Esophagus squamous epithelium (tissue), 5 donors: Measurements from ENCODE around the gene ZNF384. TPM values are rescaled to one million over a fixed set of nuclear protein-coding genes. Genes with fewer than 3 reads are reported as not detected.

Source experiments
- DNase-seq: peaks from one replicate; lab custom pipeline; 2025; lab: John Stamatoyannopoulos, UW
- H3K27ac ChIP-seq, 4 donors: fragments of 200-600 bp; sonication (generic); one replicate each; pipeline ENCODE4 v1.5.1; 2016 to 2019; ENCODE audit warnings: mild to moderate bottlenecking in 1 of 4
- H3K27me3 ChIP-seq, 4 donors: fragments of 200-600 bp; sonication (generic); 1 replicate in 3 of 4; 2 replicates in 1 of 4; pipeline versions ENCODE4 v1.5.1 to v1.6.0; 2017 to 2021; ENCODE audit warnings: antibody characterized with exemption in 1 of 4
- H3K36me3 ChIP-seq, 3 donors: fragments of 200-600 bp; sonication (generic); one replicate each; pipeline ENCODE4 v1.5.1; 2016 to 2019
- H3K4me1 ChIP-seq, 3 donors: fragments of 200-600 bp; sonication (generic); one replicate each; pipeline ENCODE4 v1.5.1; 2017 to 2019
- H3K4me3 ChIP-seq, 4 donors: fragments of 200-600 bp; sonication (generic); 1 replicate in 3 of 4; 2 replicates in 1 of 4; pipeline ENCODE4 v1.5.1; 2016 to 2019; ENCODE audit warnings: mild to moderate bottlenecking in 2 of 4, moderate library complexity in 1 of 4
- H3K9me3 ChIP-seq, 3 donors: fragments of 200-600 bp; sonication (generic); one replicate each; pipeline ENCODE4 v1.5.1; 2016 to 2019
- POLR2A ChIP-seq, 4 donors: fragments of 450-650 bp; IDR thresholded peaks; one replicate each; pipeline ENCODE4 v1.6.1; 2017; ENCODE audit warnings: antibody characterized with exemption in 4 of 4, mild to moderate bottlenecking in 4 of 4, moderate library complexity in 3 of 4
- WGBS, 2 donors: methylation state at CpG; one replicate each; pipeline ENCODE4 v1.1.5; 2018; 5-methylcytosine and 5-hydroxymethylcytosine counted together
- intact Hi-C: fragments of 100-400 bp; cut with DNase I; formaldehyde crosslinking; loops from one replicate; pipeline ENCODE4 v1.15.0; 2022
- total RNA-seq, 4 donors: library from RNA; depleted of rRNA; stranded (reverse); fragments of >200 nt; gene quantifications; one replicate each; pipeline ENCODE4 v1.1.0, GENCODE V29; 2016
- TF ChIP-seq, protein P1 (sequence below), 6 experiments: fragments of 450-650 bp in 4 of 6; fragments of 200-600 bp in 2 of 6; sonication (generic) in 2 of 6; IDR thresholded peaks; one replicate each; pipeline ENCODE4 v1.5.1; 2016 to 2019; ENCODE audit warnings: antibody characterized with exemption in 6 of 6, mild to moderate bottlenecking in 4 of 6, moderate library complexity in 4 of 6
- donor health status: DM: yes; HTN: yes; CAD: no.

ZNF384 gene
- total RNA-seq, 4 donors from 2014 or later: 19.6 to 36.2 (median 26.8) TPM

- TF ChIP-seq, protein P1, sequence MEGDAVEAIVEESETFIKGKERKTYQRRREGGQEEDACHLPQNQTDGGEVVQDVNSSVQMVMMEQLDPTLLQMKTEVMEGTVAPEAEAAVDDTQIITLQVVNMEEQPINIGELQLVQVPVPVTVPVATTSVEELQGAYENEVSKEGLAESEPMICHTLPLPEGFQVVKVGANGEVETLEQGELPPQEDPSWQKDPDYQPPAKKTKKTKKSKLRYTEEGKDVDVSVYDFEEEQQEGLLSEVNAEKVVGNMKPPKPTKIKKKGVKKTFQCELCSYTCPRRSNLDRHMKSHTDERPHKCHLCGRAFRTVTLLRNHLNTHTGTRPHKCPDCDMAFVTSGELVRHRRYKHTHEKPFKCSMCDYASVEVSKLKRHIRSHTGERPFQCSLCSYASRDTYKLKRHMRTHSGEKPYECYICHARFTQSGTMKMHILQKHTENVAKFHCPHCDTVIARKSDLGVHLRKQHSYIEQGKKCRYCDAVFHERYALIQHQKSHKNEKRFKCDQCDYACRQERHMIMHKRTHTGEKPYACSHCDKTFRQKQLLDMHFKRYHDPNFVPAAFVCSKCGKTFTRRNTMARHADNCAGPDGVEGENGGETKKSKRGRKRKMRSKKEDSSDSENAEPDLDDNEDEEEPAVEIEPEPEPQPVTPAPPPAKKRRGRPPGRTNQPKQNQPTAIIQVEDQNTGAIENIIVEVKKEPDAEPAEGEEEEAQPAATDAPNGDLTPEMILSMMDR (IDR thresholded peaks at IDR 0.05): peak in 2 of 6 experiments; percentile 18 to 23
- TF ChIP-seq POLR2A (IDR thresholded peaks at IDR 0.05): no peak
- no peak for DNase-seq
- no peaks in the 10 kb centered on the region for H3K27me3 ChIP-seq
- no peak overlapping the region for H3K4me3 ChIP-seq
- H3K9me3 ChIP-seq: no peaks in the 10 kb centered on the region
- 65 to 84% methylated on average over 7 of the region's 8 CpGs for WGBS, 2 donors
- peaks cover 34 to 67% (median 57%) of the 10 kb centered on the region in 3 donors for H3K36me3 ChIP-seq
- intact Hi-C loops: loop anchor here (10.0 kb wide), 1 partner anchor 53 kb away; no protein-coding TSS in a partner anchor
- no peaks in the 10 kb centered on the region for H3K4me1 ChIP-seq
- no peak overlapping the region for H3K27ac ChIP-seq
Measured at GRCh38 chr12:6667559-6668210, 21.5 kb downstream of the ZNF384 start.

DNA sequence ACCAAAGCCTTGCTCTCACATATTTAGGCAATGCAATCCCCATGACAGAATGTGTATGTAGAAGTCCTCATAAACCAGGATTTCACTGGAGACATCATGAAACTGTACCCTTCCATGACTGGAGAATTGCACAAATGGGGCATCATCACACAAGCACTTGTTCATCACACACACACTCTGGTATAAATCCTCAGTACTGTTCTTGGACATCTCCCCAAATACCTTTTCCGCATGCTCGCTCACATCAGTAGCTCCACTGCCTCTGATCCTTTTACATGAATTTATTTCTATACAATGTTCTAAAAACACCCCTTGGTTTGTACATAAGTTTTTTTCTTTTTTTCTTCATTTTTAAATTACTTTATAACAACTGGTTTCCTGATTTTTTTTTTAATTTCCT, 23.0 kb downstream of the ZNF384 start:
- Histone ChIP-seq H3K27ac (no peak overlapping the region), H3K27me3 (no peaks in the 10 kb centered on the region), H3K9me3 (no peaks in the 10 kb centered on the region), H3K4me3 (no peak overlapping the region), H3K36me3 (peaks cover 19 to 52% (median 42%) of the 10 kb centered on the region in 3 donors), H3K4me1 (peaks cover 7 to 14% (median 8%) of the 10 kb centered on the region in 3 donors)
- WGBS, 2 donors: 76 to 97% methylated on average over 2 of the region's 2 CpGs
- no peak for DNase-seq
- intact Hi-C loops: loop anchor here (10.0 kb wide), 1 partner anchor 51 kb away; no protein-coding TSS in a partner anchor
- no peak for TF ChIP-seq POLR2A (IDR thresholded peaks at IDR 0.05)
- TF ChIP-seq, protein P1 (IDR thresholded peaks at IDR 0.05): no peak

- Histone ChIP-seq H3K27ac (no peak overlapping the region), H3K4me1 (peaks cover 7 to 20% (median 8%) of the 10 kb centered on the region in 3 donors), H3K36me3 (peaks cover 11 to 39% (median 29%) of the 10 kb centered on the region in 3 donors), H3K27me3 (no peaks in the 10 kb centered on the region), H3K4me3 (no peak overlapping the region), H3K9me3 (no peaks in the 10 kb centered on the region)
- TF ChIP-seq POLR2A (IDR thresholded peaks at IDR 0.05): no peak
- TF ChIP-seq, protein P1 (IDR thresholded peaks at IDR 0.05): no peak
- 48 to 66% methylated on average over 2 of the region's 2 CpGs for WGBS, 2 donors
- DNase-seq: no peak
- intact Hi-C loops: loop anchor here (10.0 kb wide), 1 partner anchor 50 kb away; no protein-coding TSS in a partner anchor
Measured at GRCh38 chr12:6664902-6665301, 24.3 kb downstream of the ZNF384 start.

DNA sequence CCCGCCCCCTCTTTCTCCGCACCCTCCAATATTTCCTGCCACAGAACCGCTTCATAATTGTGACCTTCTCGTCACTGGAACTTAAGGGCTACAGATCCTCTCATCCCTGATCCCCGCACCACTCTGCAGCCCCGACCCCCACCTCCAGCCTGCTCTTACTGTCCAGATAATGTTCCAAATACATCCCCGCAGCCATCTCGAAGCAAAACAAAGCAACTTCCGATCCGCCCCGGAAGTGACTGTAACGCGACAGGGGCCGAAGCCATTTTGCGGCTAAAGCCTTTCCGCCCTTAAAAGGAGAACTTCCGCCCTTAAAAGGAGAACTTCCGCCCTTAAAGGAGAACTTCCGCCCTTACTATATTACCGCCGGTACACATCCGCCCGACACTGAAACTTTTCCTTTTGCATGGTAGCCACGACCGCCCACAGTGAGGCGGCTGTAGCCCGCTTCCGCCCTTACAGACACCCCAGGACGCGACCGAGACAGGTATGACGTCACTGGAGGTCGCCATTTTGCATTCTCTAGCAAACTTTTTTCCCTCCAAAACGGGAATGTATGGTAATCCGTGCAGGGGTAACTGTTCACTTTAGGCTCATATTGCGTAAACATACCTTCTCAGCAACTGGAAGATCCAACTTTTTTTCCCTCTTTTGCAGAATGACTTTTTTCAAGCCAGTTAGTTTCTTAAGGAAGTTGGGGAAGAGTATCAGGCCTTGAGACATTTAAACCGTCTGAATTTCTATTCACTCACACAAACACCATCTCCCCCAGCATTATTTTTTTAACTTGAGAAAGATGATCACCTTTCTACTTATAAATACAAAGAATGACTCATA, 26.1 kb downstream of the ZNF384 start, which contains the start of gene ING4:
Gene ING4 (minus strand): TSS at position 214 of the 837 bp plus-strand sequence. CDS start 18 bp downstream, at position 196.
- Histone ChIP-seq H3K27me3 (no peaks in the 10 kb centered on the region), H3K27ac (peak within 1 kb of the TSS; percentile 80 to 90 (median 86)), H3K4me3 (peak within 1 kb of the TSS; percentile 68 to 89 (median 76)), H3K9me3 (no peaks in the 10 kb centered on the region), H3K36me3 (peaks cover 11 to 36% (median 12%) of the 10 kb centered on the region in 3 donors), H3K4me1 (peaks cover 7 to 20% (median 8%) of the 10 kb centered on the region in 3 donors)
- DNase-seq: peak; percentile 93
- TF ChIP-seq, protein P1 (IDR thresholded peaks at IDR 0.05): peak in 1 of 6 experiments; percentile 19
- peak in 1 of 4 donors; percentile 30 for TF ChIP-seq POLR2A (IDR thresholded peaks at IDR 0.05)
- 2% methylated on average over 32 to 37 of the region's 37 CpGs for WGBS, 2 donors
- intact Hi-C loops: loop anchor here (10.0 kb wide), 1 partner anchor 48 kb away; no protein-coding TSS in a partner anchor
